GM19395 (cell line): ENCODE results near the gene EZH2.

Experiments used
- ATAC-seq: cut with Tn5 transposase; IDR thresholded peaks from one replicate; pipeline ENCODE4 v1.9.1; 2021; ENCODE audit warnings: mild to moderate bottlenecking, moderate library complexity; ENCODE audit not compliant: unreplicated experiment

The EZH2 gene

GRCh38 chr7:148773334-148773733 lies 110.8 kb downstream of the EZH2 start:
- peak; percentile 93 for ATAC-seq

GRCh38 chr7:148772297-148773089 lies 111.6 kb downstream of the EZH2 start:
- ATAC-seq = no peak

GRCh38 chr7:148770004-148770403 lies 114.1 kb downstream of the EZH2 start:
- no peak for ATAC-seq

- ATAC-seq = no peak
Measured at GRCh38 chr7:148763622-148764021, 120.5 kb downstream of the EZH2 start.

- ATAC-seq = no peak
Measured at GRCh38 chr7:148761499-148762278, 122.4 kb downstream of the EZH2 start.
